Spleen (tissue), 7 donors: ENCODE measurements around the gene TEP1.

Experiments
- POLR2A ChIP-seq, 3 donors: fragments of 450-650 bp; IDR thresholded peaks; one replicate each; pipeline ENCODE4 v1.5.1; 2017; ENCODE audit warnings: antibody characterized with exemption in 3 of 3, mild to moderate bottlenecking in 1 of 3
- TF ChIP-seq, protein P1 (sequence below), 11 experiments: fragments of 200-600 bp in 7 of 11; fragments of 450-650 bp in 4 of 11; sonication (generic) in 4 of 11; IDR thresholded peaks in 8 of 11; conservative IDR thresholded peaks in 3 of 11; 1 replicate in 7 of 11; 2 replicates in 4 of 11; pipeline versions ENCODE4 v1.4.0 to v1.8.0; 2016 to 2021; ENCODE audit warnings: antibody characterized with exemption in 11 of 11, inconsistent platforms in 4 of 11, mild to moderate bottlenecking in 1 of 11
- donor health status: DM: no; HTN: no; CAD: no; lungs with moderate emphysema.
- donor health status: DM: no; HTN: no; CAD: no.
- donor health status: DM: no; HTN: no; CAD: no.

DNA sequence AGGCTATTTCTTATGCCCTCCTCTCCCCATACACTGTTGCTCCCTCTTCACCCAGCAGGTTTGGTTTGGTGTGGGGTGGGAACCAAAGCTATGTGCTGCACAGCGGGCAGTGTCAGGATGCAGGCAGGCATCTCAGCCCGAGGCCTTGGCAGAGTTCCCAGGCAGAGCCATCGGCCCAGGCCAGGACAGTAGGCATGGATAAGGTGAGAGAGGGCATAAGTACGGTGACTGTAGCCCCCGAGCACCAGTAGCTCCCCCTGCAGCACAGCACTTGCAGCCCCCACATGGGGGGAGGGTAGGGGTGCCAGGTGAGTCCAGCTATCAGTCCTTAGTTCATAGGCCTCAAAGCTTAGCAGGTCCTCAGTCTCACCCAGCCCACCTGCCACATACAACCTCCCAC lies 15.5 kb upstream of the TEP1 start:
- TF ChIP-seq, protein P1, sequence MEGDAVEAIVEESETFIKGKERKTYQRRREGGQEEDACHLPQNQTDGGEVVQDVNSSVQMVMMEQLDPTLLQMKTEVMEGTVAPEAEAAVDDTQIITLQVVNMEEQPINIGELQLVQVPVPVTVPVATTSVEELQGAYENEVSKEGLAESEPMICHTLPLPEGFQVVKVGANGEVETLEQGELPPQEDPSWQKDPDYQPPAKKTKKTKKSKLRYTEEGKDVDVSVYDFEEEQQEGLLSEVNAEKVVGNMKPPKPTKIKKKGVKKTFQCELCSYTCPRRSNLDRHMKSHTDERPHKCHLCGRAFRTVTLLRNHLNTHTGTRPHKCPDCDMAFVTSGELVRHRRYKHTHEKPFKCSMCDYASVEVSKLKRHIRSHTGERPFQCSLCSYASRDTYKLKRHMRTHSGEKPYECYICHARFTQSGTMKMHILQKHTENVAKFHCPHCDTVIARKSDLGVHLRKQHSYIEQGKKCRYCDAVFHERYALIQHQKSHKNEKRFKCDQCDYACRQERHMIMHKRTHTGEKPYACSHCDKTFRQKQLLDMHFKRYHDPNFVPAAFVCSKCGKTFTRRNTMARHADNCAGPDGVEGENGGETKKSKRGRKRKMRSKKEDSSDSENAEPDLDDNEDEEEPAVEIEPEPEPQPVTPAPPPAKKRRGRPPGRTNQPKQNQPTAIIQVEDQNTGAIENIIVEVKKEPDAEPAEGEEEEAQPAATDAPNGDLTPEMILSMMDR (IDR thresholded peaks at IDR 0.05 in 8 of 11, conservative IDR thresholded peaks at IDR 0.05 in 3 of 11), result no peak
- TF ChIP-seq POLR2A (IDR thresholded peaks at IDR 0.05), result no peak
